Cardiac fibroblast (primary cell): ENCODE results near the gene EVA1B.

Source experiments
- DNase-seq, 2 donors: peaks; one replicate each; pipeline versions ENCODE4 v3.0.0 to v3.0.0-alpha.2; 2010; ENCODE audit warnings: low read depth in 2 of 2
- H3K4me3 ChIP-seq, 2 donors: replicated peaks in 1 of 2; 1 replicate in 1 of 2; 2 replicates in 1 of 2; pipeline ENCODE4 v1.5.1; 2011; ENCODE audit warnings: low read depth in 2 of 2, low read length in 2 of 2, mild to moderate bottlenecking in 2 of 2, moderate library complexity in 1 of 2
- CTCF ChIP-seq: IDR thresholded peaks from one replicate; pipeline ENCODE4 v1.5.1; 2011; ENCODE audit warnings: low read depth, mild to moderate bottlenecking, low read length, inconsistent platforms

EVA1B gene

GRCh38 chr1:36352910-36353878 lies 29.7 kb upstream of the EVA1B start:
- no peak for TF ChIP-seq CTCF
- peak in 1 of 2 donors; percentile 78 for DNase-seq
- no peak overlapping the region for H3K4me3 ChIP-seq

- no peak overlapping the region for H3K4me3 ChIP-seq
- TF ChIP-seq CTCF, result no peak
- DNase-seq, result peak; percentile 63 to 72
These were observed 28.9 kb upstream of the EVA1B start for GRCh38 chr1:36352125-36352909.

GRCh38 chr1:36351227-36351977 lies 28.0 kb upstream of the EVA1B start:
- peak; percentile 7 for TF ChIP-seq CTCF
- H3K4me3 ChIP-seq, result no peak overlapping the region
- peak; percentile 78 to 92 for DNase-seq

GRCh38 chr1:36350659-36351226 lies 27.3 kb upstream of the EVA1B start:
- peak; percentile 74 to 86 for DNase-seq
- H3K4me3 ChIP-seq, result no peak overlapping the region
- TF ChIP-seq CTCF, result no peak

- TF ChIP-seq CTCF, result no peak
- DNase-seq, result no peak
- no peak overlapping the region for H3K4me3 ChIP-seq
These were observed 26.4 kb upstream of the EVA1B start for GRCh38 chr1:36349839-36350238.

- H3K4me3 ChIP-seq, result no peak overlapping the region
- peak in 1 of 2 donors; percentile 50 for DNase-seq
- no peak for TF ChIP-seq CTCF
These were observed 25.8 kb upstream of the EVA1B start for GRCh38 chr1:36349241-36349671.
